Esophagus mucosa (tissue), 1 donor: ENCODE measurements around the gene EARS2. TPM values are rescaled to one million over a fixed set of nuclear protein-coding genes. Genes with fewer than 3 reads are reported as not detected.
"Not testable (repeated sequence)": the region's sequence is repeated elsewhere in the genome, so short reads cannot be mapped to it uniquely, and the experiment has no call there.

Experiments
- ATAC-seq: fragments of 200-7000 bp; cut with Tn5 transposase; one replicate; pipeline ENCODE4 v1.9.1; 2020
- total RNA-seq: library from RNA; stranded (reverse); gene quantifications from one replicate; pipeline ENCODE4 v1.2.4, GENCODE V29; 2023
- donor health status: DM: yes; HTN: yes; CAD: no.

EARS2 gene
- total RNA-seq, 1 donor from 2014 or later: 13.5 TPM

DNA sequence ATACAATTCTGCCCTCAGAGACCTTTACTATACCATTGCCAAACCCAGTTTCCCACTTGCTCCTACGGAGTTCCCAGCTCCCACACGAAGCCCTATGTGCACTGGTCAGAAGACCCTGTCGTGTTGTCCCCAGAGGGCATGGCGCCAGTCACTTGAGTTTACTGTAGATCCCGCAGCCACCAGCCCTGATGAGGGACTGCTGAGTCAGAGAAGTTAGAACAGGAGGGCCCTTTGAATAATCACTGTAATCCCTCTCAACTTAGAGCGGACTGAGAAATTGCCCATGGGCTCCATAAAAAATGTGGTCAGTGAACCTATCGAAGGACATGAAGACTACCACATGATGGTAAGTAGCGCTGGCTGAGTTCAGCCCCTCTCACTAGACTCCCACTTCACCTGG lies 9.6 kb upstream of the EARS2 start:
- no peak for ATAC-seq

DNA sequence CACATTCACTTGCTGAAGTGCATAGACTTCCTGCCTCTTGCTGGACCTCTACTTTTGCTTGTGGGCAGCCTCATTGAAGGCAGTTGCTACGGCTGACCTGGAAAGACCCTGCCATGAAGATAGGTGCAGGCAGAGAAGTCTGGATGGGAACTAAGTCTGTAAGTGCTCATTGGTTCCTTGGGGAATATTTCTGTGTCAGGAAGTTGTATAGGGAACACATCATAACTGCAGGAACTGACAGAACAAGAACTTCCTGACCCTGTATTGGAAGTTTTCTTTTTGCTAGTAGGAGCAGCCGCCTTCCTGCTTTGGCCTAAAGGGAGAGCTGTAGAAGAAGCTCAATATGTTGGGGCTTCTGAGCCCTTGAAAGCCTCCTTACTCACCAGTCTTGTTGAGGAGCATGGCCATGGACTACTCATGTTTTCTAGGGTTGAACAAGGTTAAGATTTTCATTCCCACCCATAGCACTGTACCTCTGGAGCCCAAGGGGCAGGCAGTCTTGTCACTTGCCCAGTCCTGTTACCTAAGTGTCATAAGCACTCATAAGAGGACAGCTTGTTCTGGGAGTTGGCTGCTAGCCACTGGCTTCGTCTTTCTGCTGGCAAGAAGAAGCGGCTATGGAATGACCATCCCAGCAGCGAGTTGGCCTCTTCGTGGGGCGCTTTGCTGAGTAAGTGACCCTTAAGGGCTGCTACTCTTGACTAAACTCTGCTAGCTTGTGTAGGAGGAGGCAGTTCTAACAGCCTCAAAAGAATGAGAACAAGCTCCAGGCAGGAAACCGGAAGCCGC lies 7.6 kb upstream of the EARS2 start:
- no peak for ATAC-seq

DNA sequence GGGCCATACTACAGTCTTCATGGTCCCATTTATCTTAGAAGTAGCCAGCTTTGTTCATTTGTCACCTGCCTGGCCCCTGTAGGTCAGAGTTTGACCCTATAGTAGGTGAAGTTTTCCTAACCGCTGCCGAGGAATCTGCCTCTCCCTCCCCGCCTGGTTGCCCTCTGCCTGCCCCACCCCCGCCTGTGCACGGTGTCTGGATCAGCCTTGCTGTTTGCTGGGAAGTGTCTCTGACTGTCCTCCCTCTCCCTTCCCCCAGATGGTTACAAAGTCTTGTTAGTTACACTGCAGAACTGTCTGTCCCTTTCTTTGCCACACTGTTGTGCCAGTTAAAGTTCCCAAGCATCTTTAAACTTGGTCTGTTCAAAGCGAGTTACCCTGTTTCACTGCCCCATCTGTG lies 6.0 kb upstream of the EARS2 start:
- ATAC-seq: no peak

GRCh38 chr16:23562505-23562904 lies 5.4 kb upstream of the EARS2 start:
- no peak for ATAC-seq

- ATAC-seq: no peak
Measured at GRCh38 chr16:23561586-23561985, 4.4 kb upstream of the EARS2 start.

GRCh38 chr16:23557779-23558702 lies 891 bp upstream of the EARS2 start:
- ATAC-seq: peak; percentile 1

- no peak for ATAC-seq
Measured at GRCh38 chr16:23554536-23554935, 2.6 kb downstream of the EARS2 start.

GRCh38 chr16:23552161-23552560 lies 5.0 kb downstream of the EARS2 start:
- ATAC-seq: no peak

DNA sequence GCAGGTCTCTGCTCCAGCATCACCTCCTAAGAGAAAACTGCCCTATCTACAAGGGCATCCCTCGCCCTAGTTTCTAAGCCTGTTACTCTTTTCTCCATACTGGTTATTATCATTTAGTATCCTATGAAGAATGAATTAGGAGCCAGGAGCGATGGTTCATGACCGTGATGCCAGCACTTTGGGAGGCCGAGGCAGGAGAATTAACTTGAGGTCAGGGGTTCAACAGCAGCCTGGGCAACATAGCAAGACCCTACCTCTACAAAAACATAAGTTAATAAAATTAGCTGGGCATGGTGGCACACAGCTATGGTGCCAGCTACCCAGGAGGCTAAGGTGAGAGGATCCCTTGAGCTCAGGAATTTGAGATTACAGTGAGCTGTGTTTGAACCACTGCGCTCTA lies 7.2 kb downstream of the EARS2 start:
- no peak for ATAC-seq

- no peak for ATAC-seq
Measured at GRCh38 chr16:23544436-23544835, 12.7 kb downstream of the EARS2 start.

- ATAC-seq: not testable (repeated sequence)
Measured at GRCh38 chr16:23540817-23541178, 16.4 kb downstream of the EARS2 start.

DNA sequence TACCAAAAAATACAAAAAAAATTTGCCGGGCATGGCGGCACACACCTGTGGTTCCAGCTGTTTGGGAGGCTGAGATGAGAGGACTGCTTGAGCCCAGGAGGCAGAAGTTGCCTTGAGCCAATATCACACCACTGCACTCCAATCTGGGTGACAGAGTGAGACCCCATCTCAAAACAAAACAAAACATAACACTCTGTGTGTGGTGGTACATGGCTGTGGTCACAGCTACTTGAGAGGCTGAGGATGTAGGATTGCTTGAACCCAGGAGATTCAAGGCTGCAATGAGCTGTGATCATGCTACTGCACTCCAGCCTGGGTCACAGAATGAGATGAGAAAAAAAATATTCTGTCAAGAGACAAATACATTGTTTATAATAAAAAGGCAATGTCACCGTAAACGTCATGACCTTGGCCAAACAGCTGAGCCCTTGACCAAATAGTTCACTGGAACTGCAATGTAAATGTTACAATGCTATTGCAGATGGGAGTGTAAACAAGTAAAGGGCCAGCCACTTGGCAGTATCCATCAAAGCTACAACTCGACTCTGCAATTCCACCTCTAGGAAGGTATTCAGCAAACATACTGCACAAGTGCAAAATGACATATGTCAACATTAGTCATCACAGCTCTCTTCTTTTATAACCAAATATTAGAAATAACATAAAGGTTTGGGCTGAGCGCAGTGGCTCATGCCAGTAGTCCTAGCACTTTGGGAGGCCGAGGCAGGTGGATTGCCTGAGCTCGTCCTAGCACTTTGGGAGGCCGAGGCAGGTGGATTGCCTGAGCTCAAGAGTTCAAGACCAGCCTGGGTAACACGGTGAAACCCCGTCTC lies 16.9 kb downstream of the EARS2 start:
- no peak for ATAC-seq

DNA sequence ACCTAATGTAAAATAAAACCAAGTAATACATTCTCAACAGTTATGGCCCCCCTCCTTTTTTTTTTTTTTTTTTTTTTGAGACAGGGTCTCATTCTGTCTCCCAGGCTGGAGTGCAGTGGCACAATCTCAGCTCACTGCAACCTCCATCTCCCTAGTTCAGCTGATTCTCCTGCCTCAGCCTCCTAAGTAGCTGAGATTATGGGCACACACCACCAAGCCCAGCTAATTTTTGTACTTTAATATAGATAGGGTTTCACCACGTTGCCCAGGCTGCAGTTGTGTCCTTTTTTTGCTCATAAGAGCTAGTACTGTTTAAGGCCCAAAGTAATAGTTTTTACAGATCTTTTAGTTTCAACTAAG lies 18.3 kb downstream of the EARS2 start:
- no peak for ATAC-seq

DNA sequence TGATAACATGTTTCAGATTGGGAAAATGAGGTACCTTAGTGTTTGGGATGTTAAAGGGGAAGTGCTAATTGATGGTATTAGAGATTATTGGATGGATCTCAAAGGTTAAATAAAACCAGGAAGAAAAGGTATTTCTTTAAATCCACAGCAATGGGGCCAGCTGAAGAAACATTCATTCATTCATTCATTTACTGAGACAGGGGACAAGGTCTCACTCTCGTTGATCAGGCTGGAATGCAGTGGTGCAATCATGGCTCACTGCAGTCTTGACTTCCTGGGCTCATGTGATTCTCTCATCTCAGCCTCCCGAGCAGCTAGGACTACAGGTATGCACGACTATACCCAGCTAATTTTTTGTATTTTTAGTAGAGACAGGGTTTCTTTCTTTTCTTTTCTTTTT lies 19.8 kb downstream of the EARS2 start:
- ATAC-seq: no peak

DNA sequence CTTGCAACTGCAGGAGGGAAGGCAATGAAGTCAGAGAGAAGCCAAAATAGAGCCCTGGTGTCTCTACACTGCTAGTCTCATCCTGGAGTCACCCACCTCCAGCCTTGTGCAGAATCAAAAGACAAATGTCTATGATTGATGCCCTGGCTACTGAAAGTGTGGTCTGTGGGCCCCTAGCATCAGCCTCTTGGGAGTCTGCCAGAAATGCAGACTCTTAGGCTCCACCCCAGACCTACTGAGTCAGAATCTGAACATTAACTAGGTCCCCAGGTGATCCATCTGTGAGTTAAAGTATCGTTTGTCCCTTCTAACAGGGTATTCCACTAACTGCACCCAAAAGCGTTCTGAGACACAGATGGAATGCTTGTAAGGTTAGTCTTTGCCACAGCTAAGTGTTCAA lies 21.2 kb downstream of the EARS2 start:
- no peak for ATAC-seq

- ATAC-seq: no peak
Measured at GRCh38 chr16:23534868-23535860, 22.0 kb downstream of the EARS2 start.

DNA sequence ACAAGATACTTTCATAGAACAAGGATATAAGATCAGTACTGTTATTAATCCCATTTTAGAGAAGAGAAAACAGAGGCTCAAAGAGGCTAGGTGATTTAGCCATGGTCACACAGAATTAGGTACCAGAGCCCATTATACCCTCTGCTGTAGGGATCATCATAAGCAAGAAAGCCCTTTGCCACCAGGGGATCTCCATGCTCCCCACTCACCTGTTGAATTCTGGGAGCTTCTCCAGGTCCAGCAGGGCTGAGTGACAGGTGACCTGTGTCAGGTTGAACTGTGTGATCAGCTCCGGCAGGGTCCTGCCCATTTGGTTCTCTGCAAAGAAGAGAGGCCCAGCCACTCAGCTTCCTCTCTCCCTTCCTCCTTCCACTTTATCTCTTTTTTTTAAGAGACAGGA lies 24.7 kb downstream of the EARS2 start:
- no peak for ATAC-seq

DNA sequence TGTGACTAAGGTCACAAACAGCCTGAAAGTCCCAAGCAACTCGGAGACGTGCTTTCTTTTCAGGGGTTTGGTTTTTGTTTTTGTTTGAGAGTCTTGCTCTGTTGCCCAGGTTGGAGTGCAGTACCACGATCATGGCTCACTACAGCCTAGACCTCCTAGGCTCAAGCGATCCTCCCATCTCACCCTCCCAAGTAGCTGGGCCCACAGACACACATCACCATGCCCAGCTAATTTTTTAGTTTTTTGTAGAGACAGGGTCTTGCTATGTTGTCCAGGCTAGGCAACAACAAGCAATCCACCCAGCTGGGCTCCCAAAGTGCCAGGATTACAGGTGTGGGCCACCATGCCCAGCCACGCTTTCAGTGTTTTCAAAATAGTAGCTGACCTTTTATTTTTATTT lies 27.1 kb downstream of the EARS2 start:
- ATAC-seq: no peak

GRCh38 chr16:23528644-23529310 lies 28.4 kb downstream of the EARS2 start:
- ATAC-seq: no peak

- peak; percentile 18 for ATAC-seq
Measured at GRCh38 chr16:23527961-23528643, 29.0 kb downstream of the EARS2 start.

- no peak for ATAC-seq
Measured at GRCh38 chr16:23524886-23525285, 32.3 kb downstream of the EARS2 start.
